SK-N-SH (cell line): ENCODE measurements around the gene FMO3. TPM values are rescaled to one million over a fixed set of nuclear protein-coding genes. Genes with fewer than 3 reads are reported as not detected.

ENCODE experiments used
- CTCF ChIA-PET: fragments of 300-600, 350-600 bp; formaldehyde crosslinking; extraction: SDS; loops from one replicate; lab custom pipeline; 2021; lab: Yijun Ruan, JAX
- POLR2A ChIA-PET: fragments of 350-600 bp; sonication (Branson Sonifier 250); formaldehyde crosslinking; extraction: SDS; loops from one replicate; lab custom pipeline; 2020; ENCODE audit warnings: antibody characterized with exemption, inconsistent platforms; lab: Yijun Ruan, JAX
- DNase-seq: peaks from one replicate; pipeline ENCODE4 v3.0.0; 2012
- H2AFZ ChIP-seq: fragments of 200-600 bp; sonication (generic); 2 replicates; pipeline ENCODE4 v1.8.1; 2016; ENCODE audit warnings: antibody characterized with exemption, mild to moderate bottlenecking, low read depth
- H3F3A ChIP-seq: fragments of 200-600 bp; sonication (generic); replicated peaks from 2 replicates; pipeline ENCODE3; 2016; ENCODE audit warnings: antibody characterized with exemption, mild to moderate bottlenecking; ENCODE audit not compliant: insufficient read depth
- H3K27ac ChIP-seq, 2 experiments: fragments of 200-500 bp in 1 of 2; fragments of 200-600 bp in 1 of 2; sonication (Bioruptor generic) in 1 of 2; sonication (generic), shearing (Covaris generic) in 1 of 2; 2 replicates each; pipeline versions ENCODE4 v1.5.1 to v1.6.1; 2014 to 2016; ENCODE audit warnings: low read depth in 2 of 2, inconsistent platforms in 1 of 2, low read length in 1 of 2, mild to moderate bottlenecking in 1 of 2, mixed read lengths in 1 of 2
- H3K27me3 ChIP-seq: fragments of 200-600 bp; sonication (generic), shearing (Covaris generic); 2 replicates; pipeline ENCODE4 v1.6.1; 2016; ENCODE audit warnings: mixed run types; ENCODE audit not compliant: insufficient read depth
- H3K36me3 ChIP-seq, 2 experiments: fragments of 200-500 bp in 1 of 2; fragments of 200-600 bp in 1 of 2; sonication (Bioruptor generic) in 1 of 2; sonication (generic) in 1 of 2; replicated peaks in 1 of 2; 2 replicates each; pipeline versions ENCODE3 to v1.5.1; 2014 to 2016; ENCODE audit warnings: low read length in 1 of 2, mild to moderate bottlenecking in 1 of 2; ENCODE audit not compliant: insufficient read depth in 2 of 2, control insufficient read depth in 1 of 2
- H3K4me1 ChIP-seq, 2 experiments: fragments of 200-500 bp in 1 of 2; fragments of 200-600 bp in 1 of 2; sonication (Bioruptor generic) in 1 of 2; sonication (generic), shearing (Covaris generic) in 1 of 2; 2 replicates each; pipeline versions ENCODE4 v1.5.1 to v1.6.1; 2014 to 2016; ENCODE audit warnings: low read depth in 1 of 2, low read length in 1 of 2, mixed run types in 1 of 2; ENCODE audit not compliant: insufficient read depth in 2 of 2, control insufficient read depth in 1 of 2
- H3K4me2 ChIP-seq: fragments of 200-600 bp; sonication (generic), shearing (Covaris generic); 2 replicates; pipeline ENCODE4 v1.6.1; 2017; ENCODE audit warnings: mixed run types
- H3K4me3 ChIP-seq, 2 experiments: fragments of 200-500 bp in 1 of 2; fragments of 200-600 bp in 1 of 2; sonication (Bioruptor generic) in 1 of 2; sonication (generic), shearing (Covaris generic) in 1 of 2; 2 replicates each; pipeline versions ENCODE4 v1.5.1 to v1.8.1; 2014 to 2016; ENCODE audit warnings: low read depth in 2 of 2, inconsistent platforms in 1 of 2, low read length in 1 of 2, mild to moderate bottlenecking in 1 of 2, mixed read lengths in 1 of 2, moderate library complexity in 1 of 2
- H3K79me2 ChIP-seq: fragments of 200-600 bp; sonication (generic); 2 replicates; pipeline ENCODE4 v1.8.1; 2017; ENCODE audit warnings: mild to moderate bottlenecking; ENCODE audit not compliant: insufficient read depth
- H3K9ac ChIP-seq: fragments of 200-600 bp; sonication (generic); 2 replicates; pipeline ENCODE4 v1.6.1; 2017; ENCODE audit warnings: mixed run types
- H3K9me2 ChIP-seq: fragments of 200-600 bp; sonication (generic); 2 replicates; pipeline ENCODE4 v1.6.1; 2017; ENCODE audit warnings: mixed run types
- H3K9me3 ChIP-seq: fragments of 200-600 bp; sonication (generic); 2 replicates; pipeline ENCODE4 v1.6.1; 2017; ENCODE audit warnings: mixed run types, mild to moderate bottlenecking, moderate library complexity
- H4K20me1 ChIP-seq: fragments of 200-600 bp; sonication (generic); 2 replicates; pipeline ENCODE4 v1.6.1; 2017; ENCODE audit warnings: mild to moderate bottlenecking, mixed run types; ENCODE audit not compliant: insufficient read depth
- ELF1 ChIP-seq: IDR thresholded peaks from 2 replicates; pipeline ENCODE4 v1.4.0; 2012
- EZH2phosphoT487 ChIP-seq: fragments of 200-600 bp; sonication (generic); IDR thresholded peaks from 2 replicates; pipeline ENCODE4 v1.6.1; 2017; ENCODE audit warnings: low read depth, mixed run types, mild to moderate bottlenecking, antibody characterized with exemption, moderate library complexity, borderline replicate concordance
- GABPA ChIP-seq: IDR thresholded peaks from 2 replicates; pipeline ENCODE4 v1.4.0; 2012; ENCODE audit warnings: low read depth, mild to moderate bottlenecking
- GATA2 ChIP-seq: sonication (generic); formaldehyde crosslinking; IDR thresholded peaks from 2 replicates; pipeline ENCODE4 v1.5.0; 2020; ENCODE audit warnings: mild to moderate bottlenecking, missing genetic modification reagents
- JUND ChIP-seq: IDR thresholded peaks from 2 replicates; pipeline ENCODE4 v1.4.0; 2012
- MEF2A ChIP-seq: IDR thresholded peaks from 2 replicates; pipeline ENCODE4 v1.4.0; 2012; ENCODE audit warnings: low read depth, borderline replicate concordance
- MXI1 ChIP-seq: IDR thresholded peaks from 2 replicates; pipeline ENCODE4 v1.6.1; 2012; ENCODE audit warnings: mild to moderate bottlenecking, low read depth, low read length, improper control_type of control experiment
- NRF1 ChIP-seq: IDR thresholded peaks from 2 replicates; pipeline ENCODE4 v1.6.1; 2012; ENCODE audit warnings: low read depth, mild to moderate bottlenecking, low read length
- POLR2AphosphoS5 ChIP-seq: IDR thresholded peaks from 2 replicates; pipeline ENCODE4 v1.6.1; 2012; ENCODE audit warnings: low read depth, low read length
- RCOR1 ChIP-seq: fragments of 150-350 bp; IDR thresholded peaks from 2 replicates; pipeline ENCODE4 v1.6.1; 2017; ENCODE audit warnings: antibody characterized with exemption, low read length
- SMC3 ChIP-seq: IDR thresholded peaks from 2 replicates; pipeline ENCODE4 v1.6.1; 2012; ENCODE audit warnings: low read depth, low read length, improper control_type of control experiment
- TAF1 ChIP-seq: IDR thresholded peaks from 2 replicates; pipeline ENCODE4 v1.6.1; 2012; ENCODE audit warnings: low read depth, mild to moderate bottlenecking, low read length, moderate library complexity, borderline replicate concordance
- TEAD4 ChIP-seq: IDR thresholded peaks from 2 replicates; pipeline ENCODE4 v1.4.0; 2012; ENCODE audit warnings: mild to moderate bottlenecking, borderline replicate concordance; ENCODE audit not compliant: insufficient read depth
- WGBS: methylation state at CpG from one replicate; pipeline ENCODE4 v1.1.6; 2017; ENCODE audit warnings: low lambda C conversion rate; 5-methylcytosine and 5-hydroxymethylcytosine counted together
- polyA plus RNA-seq, 3 experiments: library from polyadenylated mRNA; depleted of rRNA; stranded (reverse); fragments of >200 nt; gene quantifications; 2 replicates each; pipeline ENCODE4 v1.2.3, GENCODE V29; 2012
- TF ChIP-seq, protein P1 (sequence below): fragments of 150-350 bp; IDR thresholded peaks from 2 replicates; pipeline ENCODE4 v1.6.1; 2017; ENCODE audit warnings: antibody characterized with exemption, low read length, low read depth, borderline replicate concordance
- TF ChIP-seq, protein P2 (sequence below): IDR thresholded peaks from 2 replicates; pipeline ENCODE4 v1.4.0; 2012; ENCODE audit warnings: low read depth, borderline replicate concordance
- TF ChIP-seq, protein P3 (sequence below): fragments of 150-350 bp; IDR thresholded peaks from 2 replicates; pipeline ENCODE4 v1.6.1; 2016; ENCODE audit warnings: mild to moderate bottlenecking, low read depth, low read length

FMO3 gene
- polyA plus RNA-seq, 1 of the 3 experiments (the other 2 are of a cell fraction), result 0.85 TPM

GRCh38 chr1:171122893-171123292, 32.2 kb downstream of the FMO3 start:
- no peaks in the 10 kb centered on the region for H3F3A ChIP-seq
- no peak overlapping the region for H3K9ac ChIP-seq
- no peak overlapping the region for H3K27ac ChIP-seq
- DNase-seq, result no peak
- TF ChIP-seq JUND (no peak), ELF1 (no peak), MEF2A (no peak), TAF1 (no peak), GABPA (no peak), RCOR1 (no peak), GATA2 (no peak), SMC3 (no peak), NRF1 (no peak), EZH2phosphoT487 (no peak), POLR2AphosphoS5 (no peak), MXI1 (no peak)
- TF ChIP-seq, protein P1, sequence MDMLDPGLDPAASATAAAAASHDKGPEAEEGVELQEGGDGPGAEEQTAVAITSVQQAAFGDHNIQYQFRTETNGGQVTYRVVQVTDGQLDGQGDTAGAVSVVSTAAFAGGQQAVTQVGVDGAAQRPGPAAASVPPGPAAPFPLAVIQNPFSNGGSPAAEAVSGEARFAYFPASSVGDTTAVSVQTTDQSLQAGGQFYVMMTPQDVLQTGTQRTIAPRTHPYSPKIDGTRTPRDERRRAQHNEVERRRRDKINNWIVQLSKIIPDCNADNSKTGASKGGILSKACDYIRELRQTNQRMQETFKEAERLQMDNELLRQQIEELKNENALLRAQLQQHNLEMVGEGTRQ, result no peak
- TF ChIP-seq, protein P2, sequence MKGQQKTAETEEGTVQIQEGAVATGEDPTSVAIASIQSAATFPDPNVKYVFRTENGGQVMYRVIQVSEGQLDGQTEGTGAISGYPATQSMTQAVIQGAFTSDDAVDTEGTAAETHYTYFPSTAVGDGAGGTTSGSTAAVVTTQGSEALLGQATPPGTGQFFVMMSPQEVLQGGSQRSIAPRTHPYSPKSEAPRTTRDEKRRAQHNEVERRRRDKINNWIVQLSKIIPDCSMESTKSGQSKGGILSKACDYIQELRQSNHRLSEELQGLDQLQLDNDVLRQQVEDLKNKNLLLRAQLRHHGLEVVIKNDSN, result no peak
- TF ChIP-seq, protein P3, sequence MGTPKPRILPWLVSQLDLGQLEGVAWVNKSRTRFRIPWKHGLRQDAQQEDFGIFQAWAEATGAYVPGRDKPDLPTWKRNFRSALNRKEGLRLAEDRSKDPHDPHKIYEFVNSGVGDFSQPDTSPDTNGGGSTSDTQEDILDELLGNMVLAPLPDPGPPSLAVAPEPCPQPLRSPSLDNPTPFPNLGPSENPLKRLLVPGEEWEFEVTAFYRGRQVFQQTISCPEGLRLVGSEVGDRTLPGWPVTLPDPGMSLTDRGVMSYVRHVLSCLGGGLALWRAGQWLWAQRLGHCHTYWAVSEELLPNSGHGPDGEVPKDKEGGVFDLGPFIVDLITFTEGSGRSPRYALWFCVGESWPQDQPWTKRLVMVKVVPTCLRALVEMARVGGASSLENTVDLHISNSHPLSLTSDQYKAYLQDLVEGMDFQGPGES, result no peak
- TF ChIP-seq, all 33 proteins: peak for 0
- Histone ChIP-seq H3K4me2 (no peak overlapping the region), H3K79me2 (no peaks in the 10 kb centered on the region), H3K27me3 (0 out of 2 replicates have a peak, but pooled peaks cover 8% of the 10 kb centered on the region), H4K20me1 (no peaks in the 10 kb centered on the region), H3K36me3 (no peaks in the 10 kb centered on the region), H3K4me1 (no peaks in the 10 kb centered on the region), H3K9me3 (no peaks in the 10 kb centered on the region), H3K9me2 (no peaks in the 10 kb centered on the region), H2AFZ (no peak overlapping the region), H3K4me3 (no peak overlapping the region)
- POLR2A ChIA-PET, result no interaction called here
- CTCF ChIA-PET, result interaction anchor here (1.0 kb wide), 1 partner anchor 13 kb away, joined by 3 read pairs; no protein-coding TSS in a partner anchor

GRCh38 chr1:171126504-171126903, 35.8 kb downstream of the FMO3 start:
- CTCF ChIA-PET, result no interaction called here
- H3K27ac ChIP-seq, result no peak overlapping the region
- H3F3A ChIP-seq, result no peaks in the 10 kb centered on the region
- H2AFZ ChIP-seq, result no peak overlapping the region
- no peaks in the 10 kb centered on the region for H3K9me2 ChIP-seq
- WGBS, result 2% methylated on average over 4 of the region's 4 CpGs
- no peak overlapping the region for H3K4me2 ChIP-seq
- no peak overlapping the region for H3K4me3 ChIP-seq
- no peaks in the 10 kb centered on the region for H3K79me2 ChIP-seq
- POLR2A ChIA-PET, result no interaction called here
- H4K20me1 ChIP-seq, result no peaks in the 10 kb centered on the region
- no peak for TF ChIP-seq GABPA
- TF ChIP-seq EZH2phosphoT487, result no peak
- no peak for TF ChIP-seq RCOR1
- no peak for TF ChIP-seq TEAD4
- no peaks in the 10 kb centered on the region for H3K9me3 ChIP-seq
- H3K4me1 ChIP-seq, result no peaks in the 10 kb centered on the region
- 0 out of 2 replicates have a peak, but pooled peaks cover 8% of the 10 kb centered on the region for H3K27me3 ChIP-seq
- H3K36me3 ChIP-seq, result no peaks in the 10 kb centered on the region
- no peak overlapping the region for H3K9ac ChIP-seq
- DNase-seq, result no peak
